ENCODE measurements around the gene EFCAB11.

EFCAB11 gene

DNA sequence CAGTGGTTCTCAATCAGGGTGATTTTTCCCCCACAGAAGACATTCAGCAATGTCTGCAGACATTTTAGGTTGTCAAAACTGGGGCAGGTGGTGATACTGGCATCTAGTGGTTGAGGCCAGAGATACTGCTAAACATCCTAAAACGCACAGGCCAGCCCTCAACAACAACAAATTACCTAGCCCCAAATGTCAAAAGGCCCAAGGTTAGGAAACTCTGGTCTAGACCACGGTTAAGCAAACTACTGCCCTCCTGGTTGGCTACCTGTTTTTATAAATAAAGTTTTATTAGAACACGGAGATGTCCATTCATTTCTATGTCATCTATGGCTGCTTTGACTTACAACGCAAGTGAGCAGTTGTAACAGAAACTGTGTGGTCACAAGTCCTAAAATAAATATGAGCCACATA, 186.7 kb downstream of the EFCAB11 start:
- TF ChIP-seq, protein P1, sequence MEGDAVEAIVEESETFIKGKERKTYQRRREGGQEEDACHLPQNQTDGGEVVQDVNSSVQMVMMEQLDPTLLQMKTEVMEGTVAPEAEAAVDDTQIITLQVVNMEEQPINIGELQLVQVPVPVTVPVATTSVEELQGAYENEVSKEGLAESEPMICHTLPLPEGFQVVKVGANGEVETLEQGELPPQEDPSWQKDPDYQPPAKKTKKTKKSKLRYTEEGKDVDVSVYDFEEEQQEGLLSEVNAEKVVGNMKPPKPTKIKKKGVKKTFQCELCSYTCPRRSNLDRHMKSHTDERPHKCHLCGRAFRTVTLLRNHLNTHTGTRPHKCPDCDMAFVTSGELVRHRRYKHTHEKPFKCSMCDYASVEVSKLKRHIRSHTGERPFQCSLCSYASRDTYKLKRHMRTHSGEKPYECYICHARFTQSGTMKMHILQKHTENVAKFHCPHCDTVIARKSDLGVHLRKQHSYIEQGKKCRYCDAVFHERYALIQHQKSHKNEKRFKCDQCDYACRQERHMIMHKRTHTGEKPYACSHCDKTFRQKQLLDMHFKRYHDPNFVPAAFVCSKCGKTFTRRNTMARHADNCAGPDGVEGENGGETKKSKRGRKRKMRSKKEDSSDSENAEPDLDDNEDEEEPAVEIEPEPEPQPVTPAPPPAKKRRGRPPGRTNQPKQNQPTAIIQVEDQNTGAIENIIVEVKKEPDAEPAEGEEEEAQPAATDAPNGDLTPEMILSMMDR (IDR thresholded peaks at IDR 0.05; ENCODE audit: low read depth, low read length, poor library complexity, severe bottlenecking) = peak; percentile 80
- no peak for TF ChIP-seq EZH2phosphoT487 (IDR thresholded peaks at IDR 0.05; ENCODE audit: borderline replicate concordance, low read length)
- peak overlapping the region; percentile 24; the same call in 1 of the 2 replicates for H3K4me2 ChIP-seq (ENCODE audit: low read length)

DNA sequence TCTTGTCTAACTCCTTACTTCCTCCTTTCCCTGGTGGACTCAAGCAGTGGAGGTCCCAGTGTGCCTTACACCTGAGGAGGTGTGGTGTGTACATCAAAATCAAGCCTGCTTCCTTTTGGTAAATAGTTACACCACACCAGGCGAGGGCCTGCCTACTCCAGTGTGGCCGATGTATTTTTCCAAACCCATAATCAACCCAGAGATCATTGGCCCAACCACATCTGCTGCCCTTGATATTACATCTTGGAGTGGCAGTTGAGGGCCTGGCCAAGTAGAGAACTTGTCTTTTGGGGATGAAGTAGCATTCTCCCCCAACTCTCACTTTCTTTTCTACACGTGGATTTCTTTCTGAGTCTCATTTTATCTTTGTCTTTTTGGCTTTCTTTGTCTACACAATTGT, 187.4 kb downstream of the EFCAB11 start:
- H3K9me3 ChIP-seq (ENCODE audit: control insufficient read depth, insufficient read depth, low read length) = no peaks in the 10 kb centered on the region
- no peak overlapping the region for H3K4me2 ChIP-seq (ENCODE audit: low read length)
- no peaks in the 10 kb centered on the region for H3F3A ChIP-seq (ENCODE audit: control insufficient read depth, insufficient read depth)
- peaks cover 12% of the 10 kb centered on the region for H3K4me1 ChIP-seq (ENCODE audit: control insufficient read depth, low read length)
- H4K20me1 ChIP-seq (ENCODE audit: control insufficient read depth, insufficient read depth, low read depth, low read length) = no peaks in the 10 kb centered on the region
- no peak overlapping the region for H3K27ac ChIP-seq (ENCODE audit: low read depth, low read length)
- H3K4me3 ChIP-seq (ENCODE audit: low read length) = no peak overlapping the region
- peaks cover 21% of the 10 kb centered on the region for H3K27me3 ChIP-seq (ENCODE audit: control insufficient read depth, low read length)
- H3K9me2 ChIP-seq (replicated peaks; ENCODE audit: control insufficient read depth, low read length) = no peaks in the 10 kb centered on the region
- H3K36me3 ChIP-seq (ENCODE audit: control insufficient read depth, low read length) = no peaks in the 10 kb centered on the region
- TF ChIP-seq, protein P1 (IDR thresholded peaks at IDR 0.05; ENCODE audit: low read depth, low read length, poor library complexity, severe bottlenecking) = no peak
- TF ChIP-seq EZH2phosphoT487 (IDR thresholded peaks at IDR 0.05; ENCODE audit: borderline replicate concordance, low read length) = no peak
- H3K79me2 ChIP-seq (ENCODE audit: control insufficient read depth, low read length) = no peaks in the 10 kb centered on the region

More for the DNA sequence above, 186.7 kb downstream of the EFCAB11 start:
- Histone ChIP-seq H4K20me1 (ENCODE audit: control insufficient read depth, insufficient read depth, low read depth, low read length) (no peaks in the 10 kb centered on the region), H3K9me2 (replicated peaks; ENCODE audit: control insufficient read depth, low read length) (no peaks in the 10 kb centered on the region), H3F3A (ENCODE audit: control insufficient read depth, insufficient read depth) (peaks cover 2% of the 10 kb centered on the region; the same call in 1 of the 2 replicates), H3K9me3 (ENCODE audit: control insufficient read depth, insufficient read depth, low read length) (no peaks in the 10 kb centered on the region), H3K79me2 (ENCODE audit: control insufficient read depth, low read length) (no peaks in the 10 kb centered on the region), H3K27ac (ENCODE audit: low read depth, low read length) (no peak overlapping the region), H3K27me3 (ENCODE audit: control insufficient read depth, low read length) (peaks cover 23% of the 10 kb centered on the region), H3K36me3 (ENCODE audit: control insufficient read depth, low read length) (no peaks in the 10 kb centered on the region), H3K4me1 (ENCODE audit: control insufficient read depth, low read length) (peaks cover 14% of the 10 kb centered on the region), H3K4me3 (ENCODE audit: low read length) (no peak overlapping the region)

DNA sequence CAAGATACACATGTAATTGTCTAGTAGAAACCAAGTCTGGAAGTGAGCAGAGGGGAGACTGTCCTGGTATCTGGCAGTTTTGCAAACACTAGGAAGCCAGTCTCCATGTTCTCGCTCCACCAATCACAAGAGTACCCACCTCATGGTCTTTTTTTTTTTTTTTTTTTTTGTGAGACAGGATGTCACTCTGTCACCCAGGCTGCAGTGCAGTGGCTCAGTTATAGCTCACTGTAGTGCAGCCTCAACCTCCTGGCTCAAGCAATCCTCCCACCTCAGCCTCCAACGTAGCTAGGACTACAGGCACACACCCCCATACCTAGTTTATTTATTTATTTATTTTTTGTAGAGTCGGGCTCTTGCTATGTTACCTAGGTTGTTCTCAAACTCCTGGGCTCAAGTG, 189.2 kb downstream of the EFCAB11 start:
- H3K27me3 ChIP-seq (ENCODE audit: control insufficient read depth, low read length) = peaks cover 4% of the 10 kb centered on the region; the same call in 1 of the 2 replicates
- no peak overlapping the region for H3K4me3 ChIP-seq (ENCODE audit: low read length)
- no peak overlapping the region for H3K27ac ChIP-seq (ENCODE audit: low read depth, low read length)
- H4K20me1 ChIP-seq (ENCODE audit: control insufficient read depth, insufficient read depth, low read depth, low read length) = no peaks in the 10 kb centered on the region
- peaks cover 12% of the 10 kb centered on the region for H3K4me1 ChIP-seq (ENCODE audit: control insufficient read depth, low read length)
- no peaks in the 10 kb centered on the region for H3F3A ChIP-seq (ENCODE audit: control insufficient read depth, insufficient read depth)
- TF ChIP-seq EZH2phosphoT487 (IDR thresholded peaks at IDR 0.05; ENCODE audit: borderline replicate concordance, low read length) = no peak
- TF ChIP-seq, protein P1 (IDR thresholded peaks at IDR 0.05; ENCODE audit: low read depth, low read length, poor library complexity, severe bottlenecking) = no peak
- no peaks in the 10 kb centered on the region for H3K36me3 ChIP-seq (ENCODE audit: control insufficient read depth, low read length)
- no peaks in the 10 kb centered on the region for H3K79me2 ChIP-seq (ENCODE audit: control insufficient read depth, low read length)
- no peaks in the 10 kb centered on the region for H3K9me2 ChIP-seq (replicated peaks; ENCODE audit: control insufficient read depth, low read length)
- H3K4me2 ChIP-seq (ENCODE audit: low read length) = no peak overlapping the region
- H3K9me3 ChIP-seq (ENCODE audit: control insufficient read depth, insufficient read depth, low read length) = no peaks in the 10 kb centered on the region
